HTR-8/SVneo (cell line): ENCODE results near the gene KLHL21.
"Not testable (repeated sequence)": the region's sequence is repeated elsewhere in the genome, so short reads cannot be mapped to it uniquely, and the experiment has no call there.

Source experiments
- DNase-seq: peaks from one replicate; pipeline ENCODE4 v3.0.0; 2011; ENCODE audit warnings: low spot score, mixed read lengths; ENCODE audit not compliant: insufficient read length
- FAIRE-seq: peaks from 2 replicates; lab custom pipeline; 2011; peaks lifted over from hg19 to GRCh38; lab: Jason Lieb, UNC

KLHL21 gene

DNA sequence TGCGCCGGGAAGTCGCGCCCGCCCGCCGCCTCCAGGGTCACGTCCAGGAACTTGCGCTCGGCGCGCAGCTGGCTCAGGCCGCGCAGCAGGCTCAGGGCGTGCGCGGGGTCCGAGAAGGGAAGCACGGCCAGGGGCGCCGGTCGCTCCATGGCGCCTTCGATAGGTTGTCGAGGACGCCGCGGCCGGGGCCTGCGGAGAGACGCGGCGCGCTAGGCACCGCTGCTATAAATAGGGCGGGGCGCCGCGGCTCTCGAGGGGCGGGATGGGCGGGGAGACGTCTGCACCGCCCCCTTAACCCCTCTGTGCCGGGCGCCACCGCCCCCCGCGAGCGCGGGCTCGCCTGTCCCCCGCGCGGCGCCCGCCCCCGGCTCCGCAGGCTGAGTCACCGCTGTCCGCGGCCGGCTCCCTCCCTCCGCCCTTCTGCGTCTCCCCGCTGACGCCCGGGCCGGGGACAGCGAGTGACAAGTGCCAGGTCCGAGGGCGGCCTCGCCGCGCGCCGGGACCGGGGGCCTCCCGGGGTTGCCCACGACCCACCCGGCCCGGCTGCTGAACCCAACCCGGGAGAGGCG lies at the start of gene KLHL21:
KLHL21 (minus strand) TSS at position 201 of the 569 bp plus-strand sequence; CDS start at position 149, 52 bp downstream.
- FAIRE-seq (no peak), DNase-seq (peak; percentile 75)

GRCh38 chr1:6651909-6652308 lies 49.2 kb upstream of the KLHL21 start:
- DNase-seq (no peak), FAIRE-seq (no peak)

DNA sequence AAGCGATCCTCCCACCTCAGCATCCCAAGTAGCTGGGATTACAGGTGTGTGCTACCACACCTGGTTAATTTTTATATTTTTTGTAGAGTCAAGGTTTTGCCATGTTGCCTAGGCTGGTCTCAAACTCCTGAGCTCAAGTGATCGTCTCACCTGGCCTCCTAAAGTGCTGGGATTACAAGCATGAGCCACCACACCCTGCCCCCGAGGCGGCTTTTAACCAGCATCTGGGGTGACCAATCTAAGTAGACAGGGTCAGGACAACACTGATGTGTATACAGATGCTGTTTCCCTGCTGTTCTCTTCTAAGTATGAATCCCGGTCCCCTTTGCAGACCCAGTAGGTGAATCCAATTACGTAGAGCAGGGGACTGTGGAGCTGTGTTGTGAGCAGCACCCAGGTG lies 45.9 kb upstream of the KLHL21 start:
- DNase-seq = no peak
- no peak for FAIRE-seq

DNA sequence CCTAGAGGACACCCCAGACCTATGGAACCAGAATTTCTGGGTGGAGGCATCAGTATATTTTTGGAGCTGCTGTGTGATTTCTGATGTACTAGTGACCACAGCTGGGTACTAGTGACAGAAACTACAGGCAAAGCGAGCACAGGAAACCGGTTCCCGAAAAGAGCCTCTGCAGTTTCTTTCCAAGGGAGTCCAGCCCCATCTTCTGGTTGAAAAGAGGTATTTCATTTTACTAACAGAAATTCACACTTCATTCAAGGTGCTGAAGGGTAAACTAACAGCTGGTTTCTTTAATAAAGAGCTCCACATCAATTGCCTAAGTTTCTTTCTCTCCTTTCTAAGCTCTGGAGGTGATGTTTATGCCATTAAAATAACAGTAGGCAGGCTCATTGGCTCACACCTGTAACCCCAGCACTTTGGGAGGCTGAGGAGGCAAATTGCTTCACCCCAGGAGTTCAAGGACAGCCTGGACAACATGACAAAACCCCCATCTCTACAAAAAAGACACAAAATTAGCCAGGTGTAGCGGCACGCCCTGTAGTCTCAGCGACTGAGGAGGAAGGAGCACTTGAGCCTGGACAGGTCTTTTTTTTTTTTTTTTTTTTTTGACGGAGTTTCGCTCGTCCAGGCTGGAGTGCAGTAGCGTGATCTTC lies 44.0 kb upstream of the KLHL21 start:
- peak; percentile 33 for DNase-seq
- FAIRE-seq = no peak

DNA sequence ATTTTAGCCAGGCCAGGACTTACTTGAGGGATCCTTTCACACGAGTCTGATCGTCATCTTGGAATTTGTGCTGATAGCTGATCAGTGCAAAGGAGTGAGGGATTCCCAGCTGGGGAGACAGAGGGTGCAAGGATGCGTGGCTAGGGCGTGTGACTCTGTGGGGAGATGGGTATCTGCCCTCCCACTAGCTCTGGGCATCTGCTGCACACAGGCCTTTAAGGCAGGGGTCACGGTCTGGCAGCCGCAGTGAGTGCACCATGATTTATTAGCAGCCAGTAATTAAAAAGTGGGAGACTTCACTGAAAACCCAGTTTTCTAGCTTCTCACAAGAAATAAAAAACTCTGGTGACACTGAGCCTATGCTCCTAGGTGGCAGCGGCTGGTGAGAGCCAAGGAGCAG lies 42.3 kb upstream of the KLHL21 start:
- FAIRE-seq (no peak), DNase-seq (no peak)

DNA sequence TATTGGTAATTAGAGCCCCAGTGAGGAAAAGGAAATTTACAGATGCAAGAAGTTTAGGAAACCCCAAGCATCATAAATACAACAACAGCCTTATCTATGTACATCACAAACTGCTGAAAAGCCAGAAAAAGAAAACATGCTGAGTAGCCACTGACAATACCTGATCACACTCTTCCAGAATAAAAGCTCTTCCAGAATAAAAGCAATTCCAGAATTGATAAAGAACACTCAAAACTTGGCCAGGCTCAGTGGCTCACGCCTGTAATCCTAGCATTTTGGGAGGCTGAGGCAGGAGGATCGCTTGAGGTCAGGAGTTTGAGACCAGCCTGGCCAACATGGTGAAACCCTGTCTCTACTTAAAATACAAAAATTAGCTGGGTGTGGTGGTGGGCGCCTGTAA lies 38.2 kb upstream of the KLHL21 start:
- DNase-seq, FAIRE-seq: not testable (repeated sequence)

GRCh38 chr1:6638226-6638625 lies 35.6 kb upstream of the KLHL21 start:
- no peak for DNase-seq

DNA sequence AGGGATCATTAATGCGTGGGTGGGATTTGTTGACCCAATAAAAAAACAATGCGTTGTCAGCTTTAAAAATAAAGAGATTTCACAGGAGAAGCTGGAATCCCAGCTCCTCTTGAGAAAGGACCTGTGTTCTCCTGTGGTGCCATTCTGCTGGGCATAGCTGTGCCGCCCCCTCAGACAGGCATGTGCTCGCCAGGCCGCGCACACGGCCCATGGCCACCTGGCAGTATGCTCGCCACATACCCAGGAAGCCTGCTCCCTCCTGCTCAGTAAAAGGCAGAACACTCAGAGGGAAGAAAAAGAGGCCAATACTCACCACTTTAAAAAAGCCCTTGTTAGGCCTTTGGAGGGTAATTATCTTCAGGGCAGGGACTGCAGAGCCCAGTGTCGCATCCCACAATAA lies 35.1 kb upstream of the KLHL21 start:
- DNase-seq (no peak), FAIRE-seq (no peak)

More at GRCh38 chr1:6638226-6638625, 35.6 kb upstream of the KLHL21 start:
- FAIRE-seq = no peak

DNA sequence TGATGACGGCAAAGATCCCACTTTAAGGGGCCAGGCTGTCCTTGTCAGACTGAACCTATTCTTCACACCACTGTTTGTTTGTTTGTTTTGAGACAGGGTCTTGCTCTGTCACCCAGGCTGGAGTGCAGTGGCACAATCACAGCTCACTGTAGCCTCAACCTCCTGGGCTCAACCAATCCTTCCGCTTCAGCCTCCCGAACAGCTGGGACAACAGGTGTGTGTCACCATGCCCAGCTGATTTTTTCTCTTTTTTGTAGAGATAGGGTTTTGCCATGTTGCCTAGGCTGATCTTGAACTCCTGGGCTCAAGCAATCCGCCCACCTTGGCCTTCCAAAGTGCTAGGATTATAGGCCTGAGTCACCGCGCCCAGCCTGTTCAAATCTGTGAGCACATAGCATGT lies 34.1 kb upstream of the KLHL21 start:
- FAIRE-seq, DNase-seq: not testable (repeated sequence)

GRCh38 chr1:6635910-6636760 lies 33.5 kb upstream of the KLHL21 start:
- FAIRE-seq (no peak), DNase-seq (no peak)

GRCh38 chr1:6635161-6635909 lies 32.7 kb upstream of the KLHL21 start:
- no peak for FAIRE-seq

DNA sequence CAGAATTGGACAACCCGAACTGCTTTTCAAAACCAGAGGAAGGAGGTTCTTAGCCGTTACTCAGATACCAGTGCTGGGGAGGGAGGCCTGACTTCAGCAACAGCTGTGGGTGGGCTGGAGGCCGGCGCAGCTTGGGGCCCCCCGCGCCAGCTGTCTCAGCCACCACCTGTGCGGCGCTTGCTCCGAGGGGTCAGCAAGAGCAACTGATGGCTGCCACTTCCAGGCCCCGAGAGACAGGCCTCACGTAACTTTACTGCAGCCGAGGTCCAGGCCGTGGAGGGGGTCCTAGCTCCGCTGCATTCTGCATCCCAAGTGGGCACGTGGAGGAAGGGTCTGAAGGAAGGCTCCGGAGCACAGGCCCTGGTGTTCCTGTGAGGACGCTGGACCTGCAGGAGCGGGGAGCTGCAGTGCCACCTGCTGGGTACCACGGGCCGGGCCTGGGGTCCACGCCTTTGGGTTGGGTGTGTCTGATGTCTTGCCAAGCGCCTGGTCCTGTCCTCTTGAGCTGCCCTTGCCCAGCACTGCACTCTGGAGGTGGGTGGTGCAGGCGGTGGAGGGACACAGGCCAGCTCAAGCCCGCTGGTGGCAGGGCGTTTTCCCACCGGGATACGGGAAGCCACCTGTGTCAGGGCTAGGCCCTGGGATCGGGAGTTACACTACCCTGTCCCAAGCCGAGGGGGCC lies 31.8 kb upstream of the KLHL21 start:
- peak; percentile 36 for DNase-seq
- FAIRE-seq = no peak

More at GRCh38 chr1:6635161-6635909, 32.7 kb upstream of the KLHL21 start:
- no peak for DNase-seq

DNA sequence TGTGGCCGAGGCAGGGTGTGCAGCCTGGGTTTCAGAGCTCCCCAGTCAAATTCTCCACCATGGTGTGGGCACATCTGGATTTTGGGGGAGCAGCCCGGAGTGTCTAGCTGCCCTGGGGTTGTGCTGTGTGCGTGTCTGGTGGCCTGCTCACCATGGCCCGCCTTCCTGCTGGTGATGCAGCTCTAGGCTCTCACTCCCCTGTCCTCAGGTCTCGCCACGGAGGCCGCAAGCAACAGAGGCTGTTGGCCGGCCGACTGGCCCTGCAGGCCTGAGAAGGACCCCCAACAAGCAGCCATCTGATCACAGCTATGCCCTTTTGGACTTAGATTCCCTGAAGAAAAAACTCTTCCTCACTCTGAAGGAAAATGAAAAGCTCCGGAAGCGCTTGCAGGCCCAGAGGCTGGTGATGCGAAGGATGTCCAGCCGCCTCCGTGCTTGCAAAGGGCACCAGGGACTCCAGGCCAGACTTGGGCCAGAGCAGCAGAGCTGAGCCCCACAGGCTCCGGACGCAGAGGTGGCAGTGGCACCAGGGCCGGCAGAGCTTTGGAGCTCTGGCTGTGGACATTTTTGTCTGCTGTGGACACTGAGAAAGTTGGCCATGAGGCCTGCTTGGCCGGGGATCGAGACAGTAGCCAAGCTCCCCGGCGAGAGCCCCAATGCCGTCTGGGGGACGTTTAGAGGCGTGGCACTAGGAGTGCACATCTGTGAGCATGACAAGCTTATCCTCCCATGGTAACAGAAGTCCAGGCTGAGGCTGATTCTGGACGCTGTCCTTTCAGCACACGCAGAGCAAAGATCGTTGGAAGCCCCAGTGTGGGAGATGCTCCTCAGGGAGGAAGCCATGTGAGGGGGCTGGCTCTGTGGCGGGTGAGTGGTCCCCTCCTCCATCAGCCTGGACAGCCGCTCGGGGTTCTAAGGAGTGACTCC lies 30.2 kb upstream of the KLHL21 start:
- no peak for FAIRE-seq

GRCh38 chr1:6631058-6631457 lies 28.4 kb upstream of the KLHL21 start:
- DNase-seq = no peak
- FAIRE-seq = no peak

More for the DNA sequence above, 30.2 kb upstream of the KLHL21 start:
- no peak for DNase-seq

DNA sequence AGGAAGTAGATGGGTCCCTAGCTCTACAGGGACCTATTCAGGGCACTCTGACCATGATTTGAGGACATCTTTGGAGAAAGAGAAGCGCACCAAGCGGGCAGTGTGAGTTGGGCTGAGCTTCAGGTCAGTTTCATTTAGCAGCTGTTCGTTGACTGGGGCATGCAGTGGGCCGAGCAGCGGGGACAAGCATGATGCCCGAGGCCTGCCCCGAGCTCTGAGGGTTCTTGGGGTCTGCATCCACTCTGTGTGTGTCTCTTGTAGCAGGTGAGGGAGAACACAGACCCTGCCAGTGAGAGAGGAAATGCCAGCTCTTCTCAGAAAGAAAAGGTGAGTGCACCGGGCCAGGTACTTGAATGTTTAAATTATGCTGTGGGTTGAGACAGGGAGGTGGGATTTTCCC lies 27.4 kb upstream of the KLHL21 start:
- DNase-seq = no peak

GRCh38 chr1:6628971-6629479 lies 26.4 kb upstream of the KLHL21 start:
- FAIRE-seq = no peak

More for the DNA sequence above, 27.4 kb upstream of the KLHL21 start:
- FAIRE-seq = no peak

GRCh38 chr1:6627841-6628545 lies 25.3 kb upstream of the KLHL21 start:
- FAIRE-seq (no peak), DNase-seq (no peak)

More at GRCh38 chr1:6628971-6629479, 26.4 kb upstream of the KLHL21 start:
- DNase-seq = no peak

GRCh38 chr1:6627031-6627430 lies 24.4 kb upstream of the KLHL21 start:
- DNase-seq (no peak), FAIRE-seq (no peak)
